ENCODE measurements around the gene MFSD12. TPM values are rescaled to one million over a fixed set of nuclear protein-coding genes. Genes with fewer than 3 reads are reported as not detected.
"Not testable (repeated sequence)": the region's sequence is repeated elsewhere in the genome, so short reads cannot be mapped to it uniquely, and the experiment has no call there.

MFSD12 gene
- total and polyA plus RNA-seq, 4 donors: 25.5 to 78.4 (median 62.2) TPM

DNA sequence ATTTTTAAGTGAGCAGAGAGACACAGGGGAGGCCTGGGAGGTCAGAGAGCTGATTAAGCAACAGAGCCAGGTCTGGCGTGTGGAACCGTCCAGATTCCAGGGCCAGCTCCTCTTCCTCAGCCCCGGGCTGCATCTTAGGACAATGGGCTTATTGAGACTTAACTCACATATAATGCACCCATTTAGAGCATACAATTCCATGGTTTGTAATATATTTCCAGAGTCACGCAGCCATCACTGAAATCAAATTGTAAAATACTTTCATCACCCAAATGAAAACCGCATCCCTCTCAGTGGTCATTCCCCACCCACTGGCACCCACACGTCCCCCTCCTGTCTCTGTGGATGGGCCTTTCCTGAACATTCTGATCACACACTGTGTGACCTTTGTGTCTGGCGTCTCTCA, 13.2 kb upstream of the MFSD12 start:
- WGBS, 2 donors: 78 to 83% methylated on average over 7 of the region's 7 CpGs
- ATAC-seq (ENCODE audit: insufficient read depth, low FRiP score) (no peak), DNase-seq (no peak)
- no peaks in the 10 kb centered on the region for H3K27me3 ChIP-seq (ENCODE audit: control insufficient read depth in 3 of 3, insufficient read depth in 3 of 3, low read length in 2 of 3)
- H3K4me1 ChIP-seq (ENCODE audit: control insufficient read depth in 5 of 5, insufficient read depth in 5 of 5, low read length in 5 of 5): peaks cover 0 to 7% (median 0%) of the 10 kb centered on the region in 5 donors
- no peak overlapping the region for H3K9ac ChIP-seq (ENCODE audit: insufficient read depth in 1 of 2, low read length in 2 of 2)
- H3K36me3 ChIP-seq (ENCODE audit: control insufficient read depth in 4 of 4, insufficient read depth in 4 of 4, low read length in 4 of 4): peaks cover 0 to 6% (median 4%) of the 10 kb centered on the region in 4 donors
- TF ChIP-seq, protein P1, sequence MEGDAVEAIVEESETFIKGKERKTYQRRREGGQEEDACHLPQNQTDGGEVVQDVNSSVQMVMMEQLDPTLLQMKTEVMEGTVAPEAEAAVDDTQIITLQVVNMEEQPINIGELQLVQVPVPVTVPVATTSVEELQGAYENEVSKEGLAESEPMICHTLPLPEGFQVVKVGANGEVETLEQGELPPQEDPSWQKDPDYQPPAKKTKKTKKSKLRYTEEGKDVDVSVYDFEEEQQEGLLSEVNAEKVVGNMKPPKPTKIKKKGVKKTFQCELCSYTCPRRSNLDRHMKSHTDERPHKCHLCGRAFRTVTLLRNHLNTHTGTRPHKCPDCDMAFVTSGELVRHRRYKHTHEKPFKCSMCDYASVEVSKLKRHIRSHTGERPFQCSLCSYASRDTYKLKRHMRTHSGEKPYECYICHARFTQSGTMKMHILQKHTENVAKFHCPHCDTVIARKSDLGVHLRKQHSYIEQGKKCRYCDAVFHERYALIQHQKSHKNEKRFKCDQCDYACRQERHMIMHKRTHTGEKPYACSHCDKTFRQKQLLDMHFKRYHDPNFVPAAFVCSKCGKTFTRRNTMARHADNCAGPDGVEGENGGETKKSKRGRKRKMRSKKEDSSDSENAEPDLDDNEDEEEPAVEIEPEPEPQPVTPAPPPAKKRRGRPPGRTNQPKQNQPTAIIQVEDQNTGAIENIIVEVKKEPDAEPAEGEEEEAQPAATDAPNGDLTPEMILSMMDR (IDR thresholded peaks at IDR 0.05; ENCODE audit: control extremely low read depth, extremely low read depth): no peak
- H3K9me3 ChIP-seq (ENCODE audit: control insufficient read depth in 4 of 4, insufficient read depth in 3 of 4, low read length in 3 of 4): no peaks in the 10 kb centered on the region
- no peak overlapping the region for H3K27ac ChIP-seq (ENCODE audit: low read depth in 1 of 2, low read length in 1 of 2)
- no peak overlapping the region for H3K4me3 ChIP-seq

DNA sequence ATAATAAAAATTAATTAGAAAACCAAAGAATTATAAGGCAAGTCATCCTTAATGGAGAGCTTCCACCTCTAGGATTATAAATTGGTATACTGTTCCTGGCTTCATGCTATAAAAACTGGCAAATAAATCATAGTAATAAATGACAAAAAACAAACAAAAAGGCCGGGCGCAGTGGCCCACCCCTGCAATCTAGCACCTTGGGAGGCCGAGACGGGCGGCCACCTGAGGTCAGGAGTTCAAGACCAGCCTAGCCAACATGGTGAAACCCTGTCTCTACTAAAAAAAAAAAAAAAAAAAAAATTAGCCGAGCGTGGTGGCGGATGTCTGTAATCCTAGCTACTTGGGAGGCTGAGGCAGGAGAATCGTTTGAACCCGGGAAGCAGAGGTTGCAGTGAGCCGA, 12.7 kb upstream of the MFSD12 start:
- H3K27me3 ChIP-seq (ENCODE audit: control insufficient read depth in 3 of 3, insufficient read depth in 3 of 3, low read length in 2 of 3); H3K9me3 ChIP-seq (ENCODE audit: control insufficient read depth in 4 of 4, insufficient read depth in 3 of 4, low read length in 3 of 4); H3K36me3 ChIP-seq (ENCODE audit: control insufficient read depth in 4 of 4, insufficient read depth in 4 of 4, low read length in 4 of 4); ATAC-seq (ENCODE audit: insufficient read depth, low FRiP score); H3K4me1 ChIP-seq (ENCODE audit: control insufficient read depth in 5 of 5, insufficient read depth in 5 of 5, low read length in 5 of 5); H3K9ac ChIP-seq (ENCODE audit: insufficient read depth in 1 of 2, low read length in 2 of 2); H3K27ac ChIP-seq (ENCODE audit: low read depth in 1 of 2, low read length in 1 of 2); H3K4me3 ChIP-seq; DNase-seq: not testable (repeated sequence)
- WGBS, 2 donors: 87 to 92% methylated on average over 11 of the region's 11 CpGs

DNA sequence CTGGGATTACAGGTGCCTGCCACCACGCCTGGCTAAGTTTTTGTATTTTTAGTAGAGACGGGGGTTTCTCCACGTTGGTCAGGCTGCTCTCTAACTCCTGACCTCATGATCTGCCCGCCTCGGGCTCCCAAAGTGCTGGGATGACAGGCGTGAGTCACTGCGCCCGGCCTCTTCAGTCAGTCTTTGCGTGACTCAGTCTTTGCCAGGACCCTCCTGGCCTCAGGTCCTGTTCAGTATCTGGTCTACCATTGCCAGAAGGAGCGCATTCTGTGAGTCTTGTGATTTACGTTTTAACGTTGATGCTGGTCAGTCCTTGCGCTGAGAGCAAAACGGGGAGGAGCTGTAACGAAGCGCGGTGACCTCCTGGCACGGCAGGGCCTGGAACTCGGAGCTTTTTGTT, 7.8 kb upstream of the MFSD12 start:
- H3K27me3 ChIP-seq (ENCODE audit: control insufficient read depth in 3 of 3, insufficient read depth in 3 of 3, low read length in 2 of 3): no peaks in the 10 kb centered on the region
- H3K9ac ChIP-seq (ENCODE audit: insufficient read depth in 1 of 2, low read length in 2 of 2): no peak overlapping the region
- no peaks in the 10 kb centered on the region for H3K9me3 ChIP-seq (ENCODE audit: control insufficient read depth in 4 of 4, insufficient read depth in 3 of 4, low read length in 3 of 4)
- ATAC-seq (ENCODE audit: insufficient read depth, low FRiP score): no peak
- H3K4me1 ChIP-seq (ENCODE audit: control insufficient read depth in 5 of 5, insufficient read depth in 5 of 5, low read length in 5 of 5): no peaks in the 10 kb centered on the region
- TF ChIP-seq, protein P1 (IDR thresholded peaks at IDR 0.05; ENCODE audit: control extremely low read depth, extremely low read depth): no peak
- no peaks in the 10 kb centered on the region for H3K36me3 ChIP-seq (ENCODE audit: control insufficient read depth in 4 of 4, insufficient read depth in 4 of 4, low read length in 4 of 4)
- DNase-seq: no peak
- 86 to 92% methylated on average over 19 of the region's 19 CpGs for WGBS, 2 donors
- no peak overlapping the region for H3K27ac ChIP-seq (ENCODE audit: low read depth in 1 of 2, low read length in 1 of 2)
- H3K4me3 ChIP-seq: no peak overlapping the region

DNA sequence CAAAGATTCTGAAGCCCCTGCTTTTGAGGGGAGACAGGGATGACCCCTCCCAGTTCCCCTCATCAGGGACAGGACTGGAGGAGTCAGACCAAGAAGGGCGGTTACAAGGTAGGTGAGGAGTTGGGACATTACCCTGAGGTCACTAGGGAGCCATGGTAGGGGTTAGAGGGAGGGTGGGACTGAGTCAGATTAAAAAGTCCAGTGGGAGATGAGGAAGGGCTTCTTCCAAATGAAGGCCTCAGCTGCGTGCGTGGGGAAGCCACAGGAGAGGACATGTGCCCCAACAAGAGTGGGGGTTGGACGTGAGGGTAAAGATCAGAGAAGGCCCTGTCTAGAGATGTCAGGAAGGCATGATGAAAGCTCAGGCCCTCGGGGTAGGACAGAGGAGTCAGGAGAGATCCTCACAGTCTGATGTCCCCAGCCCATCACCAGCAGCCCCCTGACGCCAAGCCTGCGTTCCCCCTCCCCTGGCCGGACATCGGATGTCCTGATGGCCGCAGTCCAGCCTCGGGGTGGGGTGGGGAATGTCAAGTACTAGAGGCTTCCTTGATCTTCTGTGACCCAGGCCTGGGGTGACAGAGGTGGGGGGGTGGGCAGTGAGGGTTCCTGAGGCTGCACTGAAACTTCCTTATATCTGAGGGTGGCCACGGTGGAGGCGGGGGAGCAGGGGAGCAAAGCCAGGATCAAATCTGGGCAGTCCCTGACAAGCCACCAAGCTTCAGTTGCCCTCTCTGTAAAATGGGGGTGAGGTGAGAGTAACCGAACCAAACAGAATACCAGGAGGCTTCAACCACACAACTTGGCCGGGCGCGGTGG, 6.5 kb upstream of the MFSD12 start:
- no peak for ATAC-seq (ENCODE audit: insufficient read depth, low FRiP score)
- no peaks in the 10 kb centered on the region for H3K27me3 ChIP-seq (ENCODE audit: control insufficient read depth in 3 of 3, insufficient read depth in 3 of 3, low read length in 2 of 3)
- WGBS, 2 donors: 74 to 78% methylated on average over 17 of the region's 17 CpGs
- H3K9ac ChIP-seq (ENCODE audit: insufficient read depth in 1 of 2, low read length in 2 of 2): no peak overlapping the region
- no peak overlapping the region for H3K27ac ChIP-seq (ENCODE audit: low read depth in 1 of 2, low read length in 1 of 2)
- DNase-seq: no peak
- H3K36me3 ChIP-seq (ENCODE audit: control insufficient read depth in 4 of 4, insufficient read depth in 4 of 4, low read length in 4 of 4): no peaks in the 10 kb centered on the region
- no peaks in the 10 kb centered on the region for H3K4me1 ChIP-seq (ENCODE audit: control insufficient read depth in 5 of 5, insufficient read depth in 5 of 5, low read length in 5 of 5)
- H3K9me3 ChIP-seq (ENCODE audit: control insufficient read depth in 4 of 4, insufficient read depth in 3 of 4, low read length in 3 of 4): no peaks in the 10 kb centered on the region
- TF ChIP-seq, protein P1 (IDR thresholded peaks at IDR 0.05; ENCODE audit: control extremely low read depth, extremely low read depth): no peak
- H3K4me3 ChIP-seq: no peak overlapping the region

Measured in lung (tissue), 12 donors.